K562 (cell line): Measurements from ENCODE around the gene CTNNB1. TPM values are rescaled to one million over a fixed set of nuclear protein-coding genes. Genes with fewer than 3 reads are reported as not detected.

Experiments used
- ATAC-seq: fragments of 200-7000 bp; cut with Tn5 transposase; 3 replicates; pipeline ENCODE4 v1.9.1; 2020; ENCODE audit warnings: moderate library complexity
- BruUV-seq: library from RNA; stranded (reverse); fragments of 400-500 nt; replicated peaks from 2 replicates; lab custom pipeline; 2021; lab: Mats Ljungman, UMichigan
- CTCF ChIA-PET: fragments of 300-600 bp; formaldehyde crosslinking; extraction: SDS; loops from one replicate; lab custom pipeline; 2021; ENCODE audit warnings: low intra/inter-chr PET ratio; lab: Yijun Ruan, JAX
- POLR2A ChIA-PET: fragments of 300-600, 350-650 bp; sonication (Branson Sonifier 250); formaldehyde crosslinking; extraction: SDS; loops from one replicate; lab custom pipeline; 2021; ENCODE audit warnings: antibody characterized with exemption, inconsistent platforms; lab: Yijun Ruan, JAX
- DNase-seq, 4 experiments: peaks; one replicate each; pipeline versions ENCODE4 v3.0.0 to v3.0.0-alpha.2; 2011 to 2018; ENCODE audit warnings: low spot score in 3 of 4, mixed read lengths in 3 of 4; ENCODE audit errors: extremely low read depth in 1 of 4
- FAIRE-seq: peaks from 2 replicates; lab custom pipeline; 2011; peaks lifted over from hg19 to GRCh38; lab: Jason Lieb, UNC
- H2AFZ ChIP-seq: 2 replicates; pipeline ENCODE4 v1.6.0; 2011; ENCODE audit warnings: low read depth, low read length, control low read depth, inconsistent platforms
- H3K27ac ChIP-seq: fragments of 200-600 bp; 3 replicates; pipeline ENCODE4 v1.8.0; 2011; ENCODE audit warnings: low read depth, mild to moderate bottlenecking, control low read depth, inconsistent platforms, low read length, moderate library complexity, mixed read lengths; ENCODE audit errors: extremely low read depth
- H3K27me3 ChIP-seq, 2 experiments: fragments of 300-600 bp in 1 of 2; 2 replicates in 1 of 2; 3 replicates in 1 of 2; pipeline versions ENCODE4 v1.6.0 to v1.8.0; 2011; ENCODE audit warnings: inconsistent platforms in 2 of 2, low read length in 2 of 2, mild to moderate bottlenecking in 1 of 2, mixed read lengths in 1 of 2, moderate library complexity in 1 of 2; ENCODE audit not compliant: control insufficient read depth in 2 of 2, insufficient read depth in 2 of 2
- H3K36me3 ChIP-seq: fragments of 300-600 bp; 3 replicates; pipeline ENCODE4 v1.8.0; 2011; ENCODE audit warnings: mild to moderate bottlenecking, low read length, inconsistent platforms; ENCODE audit not compliant: control insufficient read depth, insufficient read depth
- H3K4me1 ChIP-seq, 2 experiments: fragments of 200-600 bp in 1 of 2; replicated peaks in 1 of 2; 2 replicates in 1 of 2; 3 replicates in 1 of 2; pipeline versions ENCODE4 v1.5.1 to v1.8.0; 2011; ENCODE audit warnings: inconsistent platforms in 2 of 2, low read length in 2 of 2, mild to moderate bottlenecking in 1 of 2, mixed read lengths in 1 of 2, moderate library complexity in 1 of 2; ENCODE audit not compliant: control insufficient read depth in 2 of 2, insufficient read depth in 2 of 2
- H3K4me2 ChIP-seq: 2 replicates; pipeline ENCODE4 v1.6.1; 2011; ENCODE audit warnings: low read length, control low read depth, inconsistent platforms, mixed read lengths; ENCODE audit not compliant: insufficient read depth
- H3K4me3 ChIP-seq: fragments of 200-600 bp; sonication (generic), shearing (Covaris generic); 2 replicates; pipeline ENCODE4 v1.5.1; 2016; ENCODE audit warnings: control low read depth, inconsistent platforms
- H3K79me2 ChIP-seq: fragments of 200-600 bp; 3 replicates; pipeline ENCODE4 v1.8.0; 2011; ENCODE audit warnings: low read length, inconsistent platforms; ENCODE audit not compliant: control insufficient read depth, insufficient read depth
- H3K9ac ChIP-seq, 2 experiments: 2 replicates each; pipeline versions ENCODE4 v1.6.0 to v1.6.1; 2011; ENCODE audit warnings: low read depth in 2 of 2, low read length in 2 of 2, control low read depth in 1 of 2, inconsistent platforms in 1 of 2, mild to moderate bottlenecking in 1 of 2, mixed read lengths in 1 of 2; ENCODE audit not compliant: insufficient read depth in 1 of 2
- H3K9me1 ChIP-seq: one replicate; pipeline ENCODE4 v1.6.0; 2011; ENCODE audit warnings: inconsistent platforms, mild to moderate bottlenecking, low read length, moderate library complexity; ENCODE audit not compliant: control insufficient read depth, insufficient read depth
- H3K9me3 ChIP-seq: replicated peaks from 2 replicates; pipeline ENCODE4 v1.5.1; 2011; ENCODE audit warnings: low read depth, low read length, inconsistent platforms; ENCODE audit not compliant: control insufficient read depth, insufficient read depth
- H4K20me1 ChIP-seq: replicated peaks from 2 replicates; pipeline ENCODE4 v1.6.1; 2011; ENCODE audit warnings: low read length, inconsistent platforms, mixed read lengths; ENCODE audit not compliant: control insufficient read depth, insufficient read depth
- CHCHD3 ChIP-seq: fragments of 250-450 bp; sonication (Bioruptor Pico); IDR thresholded peaks from 2 replicates; pipeline ENCODE4 v2.1.2; 2022; ENCODE audit warnings: mild to moderate bottlenecking
- DACH1 ChIP-seq: fragments of 450-650 bp; IDR thresholded peaks from 2 replicates; pipeline ENCODE4 v1.6.1; 2018; ENCODE audit not compliant: partially characterized antibody
- ETV6 ChIP-seq, 3 experiments: fragments of 150-350 bp in 1 of 3; sonication (generic) in 1 of 3; formaldehyde crosslinking in 1 of 3; IDR thresholded peaks; 2 replicates each; pipeline versions ENCODE4 v1.6.1 to v1.8.0; 2014 to 2022; ENCODE audit warnings: borderline replicate concordance in 2 of 3, low read depth in 2 of 3, antibody characterized with exemption in 1 of 3, low read length in 1 of 3, mild to moderate bottlenecking in 1 of 3, missing genetic modification reagents in 1 of 3
- GABPA ChIP-seq: fragments of 200-800 bp; sonication (Bioruptor generic); conservative IDR thresholded peaks from 2 replicates; pipeline ENCODE4 v1.6.1; 2016; ENCODE audit warnings: low read depth, missing genetic modification characterization, missing compliant biosample characterization
- MCM3 ChIP-seq: fragments of 450-650 bp; IDR thresholded peaks from 2 replicates; pipeline ENCODE4 v1.6.1; 2016
- RBM39 ChIP-seq: fragments of 200-400 bp; formaldehyde crosslinking; optimal IDR thresholded peaks from 2 replicates; pipeline ENCODE3; 2018; ENCODE audit warnings: low read depth, low read length
- REST ChIP-seq, 2 experiments: fragments of 450-650 bp; formaldehyde crosslinking in 1 of 2; IDR thresholded peaks; 2 replicates each; pipeline versions ENCODE4 v1.4.0 to v1.6.1; 2014 to 2020; ENCODE audit warnings: mild to moderate bottlenecking in 2 of 2, borderline replicate concordance in 1 of 2, low read depth in 1 of 2
- ZFPM2 ChIP-seq: fragments of 250-450 bp; sonication (Bioruptor Pico); IDR thresholded peaks from 2 replicates; pipeline ENCODE4 v1.5.1; 2022; ENCODE audit warnings: mild to moderate bottlenecking
- ZNF395 ChIP-seq: fragments of 200-800 bp; sonication (Bioruptor generic); IDR thresholded peaks from 2 replicates; pipeline ENCODE4 v1.6.1; 2017; ENCODE audit warnings: missing genetic modification characterization, missing compliant biosample characterization
- ZNF512 ChIP-seq: IDR thresholded peaks from 2 replicates; pipeline ENCODE4 v1.6.1; 2016; ENCODE audit warnings: missing genetic modification characterization, missing compliant biosample characterization
- ZNF830 ChIP-seq: fragments of 250-450 bp; sonication (Bioruptor Pico); IDR thresholded peaks from 2 replicates; pipeline ENCODE4 v1.5.0; 2021; ENCODE audit warnings: mild to moderate bottlenecking
- WGBS: fragments of 100-300 bp; shearing (Covaris generic); methylation state at CpG from one replicate; pipeline ENCODE4 v1.1.6; 2016; ENCODE audit warnings: low coverage, mixed read lengths; ENCODE audit not compliant: insufficient coverage; ENCODE audit errors: missing lambda C conversion rate; 5-methylcytosine and 5-hydroxymethylcytosine counted together
- in situ Hi-C: fragments of 300-500 bp; cut with MboI; formaldehyde crosslinking; loops from 4 replicates; pipeline ENCODE4 v1.15.0; 2018; ENCODE audit warnings: inconsistent platforms, mixed read lengths
- intact Hi-C: fragments of 100-400 bp; cut with micrococcal nuclease; formaldehyde crosslinking; loops from 2 replicates; pipeline ENCODE4 v1.14.2; 2022
- polyA plus RNA-seq, 8 experiments: library from polyadenylated mRNA; depleted of rRNA in 4 of 8; stranded (reverse) in 5 of 8; unstranded in 3 of 8; fragments of >200 nt; fragmentation: Nextera tagmentation in 2 of 8; fragmentation: Illumina TruSeq in 1 of 8; extraction: Ambion mirVana in 2 of 8; extraction: Trizol in 1 of 8; gene quantifications; 2 replicates each; pipeline versions ENCODE4 v1.2.1 to v1.2.3, GENCODE V29; 2011 to 2014; ENCODE audit warnings: inconsistent platforms in 1 of 8, missing spikeins in 1 of 8
- total RNA-seq, 7 experiments: library from RNA; depleted of rRNA in 6 of 7; stranded (reverse); fragments of >200 nt in 6 of 7; fragmentation: Illumina TruSeq in 2 of 7; extraction: Trizol in 2 of 7; gene quantifications; 2 replicates each; pipeline versions ENCODE4 v1.2.1 to v1.2.3, GENCODE V29; 2011 to 2021; ENCODE audit warnings: low replicate concordance in 1 of 7

The CTNNB1 gene
- total and polyA plus RNA-seq, 9 of the 15 experiments (the other 6 are each of a cell fraction or from before 2014, with no cell fraction given) = 44.3 to 193 (median 154) TPM

- no peaks in the 10 kb centered on the region for H3K27me3 ChIP-seq
- H4K20me1 ChIP-seq = peaks cover 37% of the 10 kb centered on the region
- no TSS peak for BruUV-seq
- TF ChIP-seq GABPA (tag) (no peak), ZNF395 (CRISPR knock-in tag) (no peak), ZNF830 (CRISPR knock-in tag) (no peak), ZNF512 (tag) (no peak), RBM39 (no peak), CHCHD3 (CRISPR knock-in tag) (no peak), DACH1 (no peak), ETV6 (IDR thresholded peaks at IDR 0.05; ENCODE audit: borderline replicate concordance in 1 of 2, low read depth in 2 of 2, low read length in 1 of 2) (no peak), ETV6 (CRISPR knock-in tag; IDR thresholded peaks at IDR 0.05; ENCODE audit: borderline replicate concordance) (no peak), MCM3 (no peak), ZFPM2 (no peak), REST (IDR thresholded peaks at IDR 0.05; ENCODE audit: borderline replicate concordance) (no peak), REST (CRISPR knock-in tag; IDR thresholded peaks at IDR 0.05; ENCODE audit: low read depth) (no peak)
- H3K27ac ChIP-seq = no peak overlapping the region
- H3K36me3 ChIP-seq = peaks cover 39% of the 10 kb centered on the region
- H3K4me1 ChIP-seq = no peaks in the 10 kb centered on the region; a peak in 2 of 5 replicates
- no peak overlapping the region for H3K4me3 ChIP-seq
- no peaks in the 10 kb centered on the region for H3K9me1 ChIP-seq
- no peak overlapping the region for H3K4me2 ChIP-seq
- no peak overlapping the region for H2AFZ ChIP-seq
- CTCF ChIA-PET = no interaction called here
- in situ Hi-C loops (no loop called here), intact Hi-C loops (no loop called here)
- FAIRE-seq = no peak
- WGBS = 93% methylated on average over 3 of the region's 3 CpGs
- no peak for DNase-seq
- H3K9ac ChIP-seq = no peak overlapping the region
- POLR2A ChIA-PET = interaction anchor here (1.6 kb wide), 1 partner anchor 23 kb away, joined by 3 read pairs; the partner anchor contains the start of gene CTNNB1
- H3K79me2 ChIP-seq = peaks cover 61% of the 10 kb centered on the region
- H3K9me3 ChIP-seq = no peaks in the 10 kb centered on the region
- no peak; the same call in 2 of the 3 replicates for ATAC-seq
Observed at GRCh38 chr3:41222501-41222900, 23.2 kb downstream of the CTNNB1 start.
